IMR-90 (cell line): Measurements from ENCODE around the gene DEK. TPM values are rescaled to one million over a fixed set of nuclear protein-coding genes. Genes with fewer than 3 reads are reported as not detected.
A peak's percentile ranks its signal among the peaks of the same experiment; 100 is the strongest.

ENCODE experiments used
- ATAC-seq: fragments of 200-7000 bp; cut with Tn5 transposase; 2 replicates; pipeline ENCODE4 v1.9.1; 2020; ENCODE audit warnings: low read depth, mild to moderate bottlenecking, moderate library complexity
- BruUV-seq: library from RNA; stranded (reverse); fragments of 400-500 nt; replicated peaks from 2 replicates; lab custom pipeline; 2021; lab: Mats Ljungman, UMichigan
- CTCF ChIA-PET: fragments of 300-600 bp; formaldehyde crosslinking; extraction: SDS; loops from one replicate; lab custom pipeline; 2021; ENCODE audit warnings: antibody characterized with exemption; lab: Yijun Ruan, JAX
- POLR2A ChIA-PET: fragments of 300-600 bp; sonication (Branson Sonifier 250); formaldehyde crosslinking; loops from one replicate; lab custom pipeline; 2022; ENCODE audit warnings: antibody characterized with exemption; ENCODE audit not compliant: unreplicated experiment; lab: Charles Lee
- DNase-seq: peaks from one replicate; pipeline ENCODE4 v3.0.0; 2013
- H2AFZ ChIP-seq: replicated peaks from 2 replicates; pipeline ENCODE3; 2013; ENCODE audit warnings: low read length, mild to moderate bottlenecking; ENCODE audit not compliant: poor library complexity
- H2AK5ac ChIP-seq: 2 replicates; pipeline ENCODE4 v1.6.1; 2013; ENCODE audit warnings: low read depth, low read length, inconsistent platforms
- H2AK9ac ChIP-seq: replicated peaks from 2 replicates; pipeline ENCODE3; 2013; ENCODE audit warnings: mild to moderate bottlenecking, low read depth, low read length, moderate library complexity; ENCODE audit not compliant: poor library complexity
- H2BK120ac ChIP-seq: 2 replicates; pipeline ENCODE4 v1.6.1; 2013; ENCODE audit warnings: low read depth, low read length, inconsistent platforms
- H2BK15ac ChIP-seq: 3 replicates; pipeline ENCODE4 v1.6.1; 2013; ENCODE audit warnings: low read depth, low read length, inconsistent platforms
- H2BK20ac ChIP-seq: 2 replicates; pipeline ENCODE4 v1.6.1; 2013; ENCODE audit warnings: low read depth, mild to moderate bottlenecking, inconsistent platforms, low read length, moderate library complexity
- H2BK5ac ChIP-seq: 2 replicates; pipeline ENCODE4 v1.6.1; 2013; ENCODE audit warnings: mild to moderate bottlenecking, low read depth, low read length, inconsistent platforms; ENCODE audit not compliant: poor library complexity, severe bottlenecking
- H3K14ac ChIP-seq: replicated peaks from 2 replicates; pipeline ENCODE4 v1.6.1; 2013; ENCODE audit warnings: low read depth, low read length, inconsistent platforms
- H3K18ac ChIP-seq: 2 replicates; pipeline ENCODE4 v1.6.1; 2013; ENCODE audit warnings: low read depth, low read length, control low read depth
- H3K23ac ChIP-seq: 2 replicates; pipeline ENCODE4 v1.6.1; 2013; ENCODE audit warnings: low read depth, low read length, inconsistent platforms
- H3K27ac ChIP-seq: 2 replicates; pipeline ENCODE4 v1.5.1; 2013; ENCODE audit warnings: mild to moderate bottlenecking, control low read depth, low read length; ENCODE audit not compliant: insufficient read depth
- H3K27me3 ChIP-seq: 2 replicates; pipeline ENCODE4 v1.6.1; 2013; ENCODE audit warnings: low read length; ENCODE audit not compliant: control insufficient read depth, insufficient read depth
- H3K36me3 ChIP-seq: 2 replicates; pipeline ENCODE4 v1.6.1; 2013; ENCODE audit warnings: low read length, mixed read lengths; ENCODE audit not compliant: control insufficient read depth, insufficient read depth
- H3K4ac ChIP-seq: 2 replicates; pipeline ENCODE4 v1.6.1; 2013; ENCODE audit warnings: low read depth, low read length, inconsistent platforms
- H3K4me1 ChIP-seq: 2 replicates; pipeline ENCODE4 v1.6.1; 2013; ENCODE audit warnings: low read length, mixed read lengths; ENCODE audit not compliant: control insufficient read depth, insufficient read depth
- H3K4me2 ChIP-seq: 2 replicates; pipeline ENCODE4 v1.6.1; 2013; ENCODE audit warnings: low read depth, mild to moderate bottlenecking, control low read depth, low read length, moderate library complexity
- H3K4me3 ChIP-seq: 2 replicates; pipeline ENCODE4 v1.5.1; 2013; ENCODE audit warnings: low read depth, mild to moderate bottlenecking, control low read depth, low read length, moderate library complexity; ENCODE audit not compliant: insufficient read depth
- H3K56ac ChIP-seq: 2 replicates; pipeline ENCODE4 v1.6.1; 2013; ENCODE audit warnings: low read length, inconsistent platforms; ENCODE audit not compliant: insufficient read depth; ENCODE audit errors: extremely low read depth
- H3K79me1 ChIP-seq, 2 experiments: 2 replicates each; pipeline ENCODE4 v1.6.1; 2013; ENCODE audit warnings: low read length in 2 of 2, inconsistent platforms in 1 of 2, low read depth in 1 of 2
- H3K9ac ChIP-seq: 2 replicates; pipeline ENCODE4 v1.6.1; 2013; ENCODE audit warnings: low read depth, low read length, control low read depth
- H3K9me1 ChIP-seq: 2 replicates; pipeline ENCODE4 v1.6.1; 2013; ENCODE audit warnings: low read length, inconsistent platforms; ENCODE audit not compliant: insufficient read depth
- H3K9me3 ChIP-seq: 2 replicates; pipeline ENCODE4 v1.6.1; 2013; ENCODE audit warnings: low read length; ENCODE audit not compliant: control insufficient read depth, insufficient read depth
- H4K20me1 ChIP-seq: 2 replicates; pipeline ENCODE4 v1.6.1; 2013; ENCODE audit warnings: low read length, inconsistent platforms; ENCODE audit not compliant: insufficient read depth
- H4K5ac ChIP-seq: 2 replicates; pipeline ENCODE4 v1.6.1; 2013; ENCODE audit warnings: mild to moderate bottlenecking, low read depth, low read length, control low read depth
- H4K8ac ChIP-seq, 2 experiments: 2 replicates each; pipeline ENCODE4 v1.6.1; 2013; ENCODE audit warnings: low read depth in 2 of 2, low read length in 2 of 2, control low read depth in 1 of 2, inconsistent platforms in 1 of 2
- H4K91ac ChIP-seq: 2 replicates; pipeline ENCODE4 v1.6.1; 2013; ENCODE audit warnings: low read depth, low read length, inconsistent platforms; ENCODE audit not compliant: insufficient read depth
- CHD1 ChIP-seq: IDR thresholded peaks from 2 replicates; pipeline ENCODE4 v1.6.1; 2012; ENCODE audit warnings: low read depth, low read length, improper control_type of control experiment
- FOS ChIP-seq: fragments of 150-350 bp; IDR thresholded peaks from 2 replicates; pipeline ENCODE4 v1.6.1; 2016; ENCODE audit warnings: low read depth, low read length
- MXI1 ChIP-seq: IDR thresholded peaks from 2 replicates; pipeline ENCODE4 v1.6.1; 2012; ENCODE audit warnings: low read depth, mild to moderate bottlenecking, low read length, moderate library complexity, borderline replicate concordance
- NFE2L2 ChIP-seq: fragments of 150-350 bp; IDR thresholded peaks from 2 replicates; pipeline ENCODE4 v1.6.1; 2016; ENCODE audit warnings: low read depth, mild to moderate bottlenecking, low read length
- POLR2A ChIP-seq: IDR thresholded peaks from 2 replicates; pipeline ENCODE4 v1.6.1; 2012; ENCODE audit warnings: mild to moderate bottlenecking, low read depth, low read length
- RCOR1 ChIP-seq: IDR thresholded peaks from 2 replicates; pipeline ENCODE4 v1.6.1; 2012; ENCODE audit warnings: mild to moderate bottlenecking, low read length, improper control_type of control experiment; ENCODE audit not compliant: insufficient replicate concordance
- RFX5 ChIP-seq: IDR thresholded peaks from 2 replicates; pipeline ENCODE4 v1.8.0; 2012; ENCODE audit warnings: low read depth, mild to moderate bottlenecking, low read length, moderate library complexity
- SMC3 ChIP-seq: fragments of 150-350 bp; IDR thresholded peaks from 2 replicates; pipeline ENCODE4 v1.6.1; 2016; ENCODE audit warnings: low read depth, mild to moderate bottlenecking, antibody characterized with exemption, low read length, moderate library complexity
- WGBS, 2 experiments: methylation state at CpG; one replicate each; pipeline versions ENCODE4 v1.1.5 to v1.1.7; 2013; ENCODE audit warnings: missing lambda C conversion rate in 2 of 2; ENCODE audit not compliant: insufficient read length in 1 of 2; ENCODE audit errors: extremely low coverage in 2 of 2; 5-methylcytosine and 5-hydroxymethylcytosine counted together
- dilution Hi-C: fragments of 300-500 bp; cut with HindIII; formaldehyde crosslinking; loops from one replicate; pipeline ENCODE4 v1.14.3; 2018; ENCODE audit warnings: low sequenced_read_pairs; ENCODE audit not compliant: unreplicated experiment
- in situ Hi-C: fragments of 300-500 bp; cut with MboI; formaldehyde crosslinking; loops from 3 replicates; pipeline ENCODE4 v1.14.3; 2019; ENCODE audit warnings: low sequenced_read_pairs, inconsistent platforms, mixed read lengths
- intact Hi-C: fragments of 100-400 bp; cut with micrococcal nuclease; formaldehyde crosslinking; loops from 2 replicates; pipeline ENCODE4 v1.10.0; 2022
- polyA plus RNA-seq, 3 experiments: library from polyadenylated mRNA; depleted of rRNA; stranded (reverse); fragments of >200 nt; gene quantifications; 2 replicates each; pipeline ENCODE4 v1.2.3, GENCODE V29; 2012; ENCODE audit warnings: low replicate concordance in 1 of 3
- total RNA-seq: library from RNA; depleted of rRNA; stranded (reverse); fragments of >200 nt; gene quantifications from 2 replicates; pipeline ENCODE4 v1.2.3, GENCODE V29; 2012
- TF ChIP-seq, protein P1 (sequence below): fragments of 150-350 bp; IDR thresholded peaks from 2 replicates; pipeline ENCODE4 v1.6.1; 2016; ENCODE audit warnings: low read depth, mild to moderate bottlenecking, low read length, moderate library complexity, borderline replicate concordance

The DEK gene
- total and polyA plus RNA-seq, 2 of the 4 experiments (the other 2 are of a cell fraction) = 33.5 to 37.1 TPM

DNA sequence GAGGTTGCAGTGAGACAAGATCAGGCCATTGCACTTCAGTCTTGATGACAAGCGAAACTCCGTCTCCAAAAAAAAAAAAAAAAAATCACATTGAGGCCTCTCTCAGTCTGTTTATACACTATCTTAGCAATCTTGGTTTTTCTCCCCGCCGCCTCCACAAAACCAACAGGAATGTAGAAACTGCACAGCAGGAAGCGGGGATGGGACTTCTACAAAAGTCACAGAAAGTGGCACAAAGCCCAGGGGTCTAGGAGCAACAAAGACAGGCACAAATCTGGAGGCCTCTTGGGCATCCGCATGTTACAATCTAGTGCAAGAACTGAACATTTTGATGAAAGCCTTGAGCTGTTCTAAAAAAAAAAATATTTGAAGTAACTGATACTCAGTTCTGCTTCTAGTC is 60.5 kb downstream of the DEK start:
- no peak overlapping the region for H3K9ac ChIP-seq
- no peak overlapping the region for H3K4ac ChIP-seq
- TF ChIP-seq NFE2L2 (no peak), RCOR1 (no peak), FOS (no peak), POLR2A (no peak), SMC3 (no peak), CHD1 (no peak), MXI1 (no peak), RFX5 (no peak)
- TF ChIP-seq, protein P1, sequence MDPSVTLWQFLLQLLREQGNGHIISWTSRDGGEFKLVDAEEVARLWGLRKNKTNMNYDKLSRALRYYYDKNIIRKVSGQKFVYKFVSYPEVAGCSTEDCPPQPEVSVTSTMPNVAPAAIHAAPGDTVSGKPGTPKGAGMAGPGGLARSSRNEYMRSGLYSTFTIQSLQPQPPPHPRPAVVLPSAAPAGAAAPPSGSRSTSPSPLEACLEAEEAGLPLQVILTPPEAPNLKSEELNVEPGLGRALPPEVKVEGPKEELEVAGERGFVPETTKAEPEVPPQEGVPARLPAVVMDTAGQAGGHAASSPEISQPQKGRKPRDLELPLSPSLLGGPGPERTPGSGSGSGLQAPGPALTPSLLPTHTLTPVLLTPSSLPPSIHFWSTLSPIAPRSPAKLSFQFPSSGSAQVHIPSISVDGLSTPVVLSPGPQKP = no peak
- no peaks in the 10 kb centered on the region for H3K27me3 ChIP-seq
- no peak overlapping the region for H2AFZ ChIP-seq
- ChIA-PET POLR2A (no interaction called here), CTCF (interaction anchor here (1.2 kb wide), 1 partner anchor 13 kb away, joined by 3 read pairs; no protein-coding TSS in a partner anchor)
- H3K27ac ChIP-seq = no peak overlapping the region
- no peak overlapping the region for H2BK120ac ChIP-seq
- intact Hi-C loops = no loop called here
- H3K36me3 ChIP-seq = peaks cover 1% of the 10 kb centered on the region; the same call in 1 of the 2 replicates
- H3K23ac ChIP-seq = no peak overlapping the region
- H4K20me1 ChIP-seq = no peaks in the 10 kb centered on the region
- ATAC-seq = peak; percentile 14; the same call in 1 of the 2 replicates
- no peak overlapping the region for H2BK20ac ChIP-seq
- no peak overlapping the region for H4K8ac ChIP-seq
- no peak overlapping the region for H2AK5ac ChIP-seq
- no peak overlapping the region for H2BK15ac ChIP-seq
- H3K4me2 ChIP-seq = no peak overlapping the region
- peaks cover 4% of the 10 kb centered on the region; the same call in 1 of the 2 replicates for H3K4me1 ChIP-seq
- no peak overlapping the region for H2AK9ac ChIP-seq
- H3K56ac ChIP-seq = no peak overlapping the region
- no peak overlapping the region for H2BK5ac ChIP-seq
- peaks cover 4% of the 10 kb centered on the region; the same call in 1 of the 2 replicates for H3K9me1 ChIP-seq
- peak; percentile 20 for DNase-seq
- H4K5ac ChIP-seq = no peak overlapping the region
- BruUV-seq = no TSS peak
- H3K4me3 ChIP-seq = no peak overlapping the region
- no CpG with 5 or more reads among the region's 6 CpGs for WGBS, 2 experiments
- H3K14ac ChIP-seq = no peak overlapping the region
- dilution Hi-C loops = no loop called here
- no peak overlapping the region for H4K91ac ChIP-seq
- H3K18ac ChIP-seq = no peak overlapping the region
- in situ Hi-C loops = no loop called here
- no peaks in the 10 kb centered on the region for H3K79me1 ChIP-seq
- no peaks in the 10 kb centered on the region for H3K9me3 ChIP-seq
